Adrenal gland (tissue), 12 donors: ENCODE measurements around the gene BACH2. TPM values are rescaled to one million over a fixed set of nuclear protein-coding genes. Genes with fewer than 3 reads are reported as not detected.

Experiments
- DNase-seq, 7 donors: peaks; one replicate each; pipeline ENCODE4 v3.0.0-alpha.2; 2019 to 2020
- H3K27ac ChIP-seq, 5 donors: fragments of 200-600 bp; sonication (generic) in 4 of 5; 1 replicate in 3 of 5; 2 replicates in 2 of 5; pipeline versions ENCODE4 v1.5.1 to v1.8.0; 2016 to 2020; ENCODE audit warnings: mild to moderate bottlenecking in 1 of 5
- H3K27me3 ChIP-seq: fragments of 200-600 bp; 2 replicates; pipeline ENCODE4 v1.8.0; 2021
- H3K36me3 ChIP-seq, 2 donors: fragments of 200-600 bp; replicated peaks in 1 of 2; 1 replicate in 1 of 2; 2 replicates in 1 of 2; pipeline versions ENCODE4 v1.5.1 to v1.8.0; 2018 to 2022
- H3K4me1 ChIP-seq, 2 donors: fragments of 200-600 bp; replicated peaks in 1 of 2; 1 replicate in 1 of 2; 2 replicates in 1 of 2; pipeline versions ENCODE4 v1.5.1 to v1.8.0; 2018 to 2021
- H3K4me3 ChIP-seq, 4 donors: fragments of 200-600 bp; sonication (generic) in 3 of 4; one replicate each; pipeline ENCODE4 v1.5.1; 2016 to 2018
- H3K9me3 ChIP-seq, 3 donors: fragments of 200-600 bp; sonication (generic) in 1 of 3; replicated peaks in 1 of 3; 1 replicate in 2 of 3; 2 replicates in 1 of 3; pipeline versions ENCODE4 v1.5.1 to v1.8.0; 2016 to 2021
- POLR2A ChIP-seq, 2 donors: fragments of 450-650 bp; IDR thresholded peaks; one replicate each; pipeline ENCODE4 v1.6.1; 2017; ENCODE audit warnings: antibody characterized with exemption in 2 of 2, mild to moderate bottlenecking in 2 of 2, moderate library complexity in 1 of 2
- WGBS, 4 donors: extraction: QIAGEN DNeasy Blood & Tissue Kit in 2 of 4; methylation state at CpG; one replicate each; pipeline versions ENCODE4 v1.1.5 to v1.1.7; 2013 to 2017; 5-methylcytosine and 5-hydroxymethylcytosine counted together
- intact Hi-C, 2 donors: fragments of 100-400 bp; cut with DNase I; formaldehyde crosslinking; loops; one replicate each; pipeline versions ENCODE4 v1.14.1 to v1.15.0; 2022 to 2023
- polyA plus RNA-seq, 3 donors: library from polyadenylated mRNA; stranded (reverse); fragments of 200-250 nt in 2 of 3; fragments of 350-450 nt in 1 of 3; fragmentation: Illumina TruSeq in 1 of 3; extraction: RNeasy Lipid Tissue Mini Kit (QIAGEN cat#74804) in 1 of 3; gene quantifications; one replicate each; pipeline ENCODE4 v1.2.3, GENCODE V29; 2013 to 2014
- total RNA-seq, 9 donors: library from RNA; depleted of rRNA in 4 of 9; stranded (reverse); fragments of >200 nt in 4 of 9; fragments of 120-200 nt in 1 of 9; fragmentation: NEBNext Ultra II Directional in 1 of 9; extraction: Animal tissue kit (Norgen Biotek cat#: 25700) in 1 of 9; gene quantifications; one replicate each; pipeline versions ENCODE4 v1.1.0 to v1.2.4, GENCODE V29; 2013 to 2023
- TF ChIP-seq, protein P1 (sequence below), 6 experiments: fragments of 450-650 bp in 4 of 6; fragments of 200-600 bp in 2 of 6; sonication (generic) in 1 of 6; IDR thresholded peaks; 1 replicate in 5 of 6; 2 replicates in 1 of 6; pipeline versions ENCODE4 v1.5.1 to v1.8.0; 2016 to 2021; ENCODE audit warnings: antibody characterized with exemption in 6 of 6, mild to moderate bottlenecking in 2 of 6, moderate library complexity in 1 of 6
- donor health status: healthy with polysubstance abuse.
- donor health status: Bipolar disorder and iron deficiency.
- donor health status: DM: yes; HTN: yes; CAD: no.
- donor health status: DM: no; HTN: no; CAD: no.
- donor health status: DM: no; HTN: no; CAD: no.
- donor health status: DM: yes; HTN: yes; CAD: no.

Gene BACH2
- total and polyA plus RNA-seq, 12 donors: 0.08 to 2.9 (median 0.83) TPM

DNA sequence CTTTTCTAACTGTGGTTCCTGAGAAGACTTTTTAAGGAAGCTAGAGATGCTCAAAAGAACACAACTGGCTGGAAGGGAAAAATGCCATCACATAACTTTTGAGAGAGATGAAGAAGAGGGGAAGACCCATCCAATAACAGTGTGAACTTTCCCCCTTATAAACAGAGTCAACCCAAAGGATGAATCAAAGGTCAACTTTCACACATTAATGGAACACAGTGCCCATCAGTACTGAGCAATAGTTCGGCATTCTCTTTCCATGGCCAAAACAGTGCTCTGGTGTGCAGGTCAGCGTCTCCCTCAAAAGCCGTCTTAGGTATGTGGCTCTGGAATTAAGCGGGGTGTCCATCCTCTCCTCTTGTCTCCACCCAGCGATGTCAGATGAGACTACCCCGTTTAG, 272.0 kb downstream of the BACH2 start:
- TF ChIP-seq POLR2A (IDR thresholded peaks at IDR 0.05): no peak
- TF ChIP-seq, protein P1, sequence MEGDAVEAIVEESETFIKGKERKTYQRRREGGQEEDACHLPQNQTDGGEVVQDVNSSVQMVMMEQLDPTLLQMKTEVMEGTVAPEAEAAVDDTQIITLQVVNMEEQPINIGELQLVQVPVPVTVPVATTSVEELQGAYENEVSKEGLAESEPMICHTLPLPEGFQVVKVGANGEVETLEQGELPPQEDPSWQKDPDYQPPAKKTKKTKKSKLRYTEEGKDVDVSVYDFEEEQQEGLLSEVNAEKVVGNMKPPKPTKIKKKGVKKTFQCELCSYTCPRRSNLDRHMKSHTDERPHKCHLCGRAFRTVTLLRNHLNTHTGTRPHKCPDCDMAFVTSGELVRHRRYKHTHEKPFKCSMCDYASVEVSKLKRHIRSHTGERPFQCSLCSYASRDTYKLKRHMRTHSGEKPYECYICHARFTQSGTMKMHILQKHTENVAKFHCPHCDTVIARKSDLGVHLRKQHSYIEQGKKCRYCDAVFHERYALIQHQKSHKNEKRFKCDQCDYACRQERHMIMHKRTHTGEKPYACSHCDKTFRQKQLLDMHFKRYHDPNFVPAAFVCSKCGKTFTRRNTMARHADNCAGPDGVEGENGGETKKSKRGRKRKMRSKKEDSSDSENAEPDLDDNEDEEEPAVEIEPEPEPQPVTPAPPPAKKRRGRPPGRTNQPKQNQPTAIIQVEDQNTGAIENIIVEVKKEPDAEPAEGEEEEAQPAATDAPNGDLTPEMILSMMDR (IDR thresholded peaks at IDR 0.05): no peak
- intact Hi-C loops: no loop called here
- Histone ChIP-seq H3K4me3 (no peak overlapping the region), H3K36me3 (no peaks in the 10 kb centered on the region), H3K27ac (no peak overlapping the region), H3K4me1 (no peaks in the 10 kb centered on the region), H3K27me3 (no peaks in the 10 kb centered on the region), H3K9me3 (no peaks in the 10 kb centered on the region)
- no peak for DNase-seq
- WGBS, 4 donors: 95 to 100% (median 96%) methylated on average over 6 of the region's 6 CpGs

DNA sequence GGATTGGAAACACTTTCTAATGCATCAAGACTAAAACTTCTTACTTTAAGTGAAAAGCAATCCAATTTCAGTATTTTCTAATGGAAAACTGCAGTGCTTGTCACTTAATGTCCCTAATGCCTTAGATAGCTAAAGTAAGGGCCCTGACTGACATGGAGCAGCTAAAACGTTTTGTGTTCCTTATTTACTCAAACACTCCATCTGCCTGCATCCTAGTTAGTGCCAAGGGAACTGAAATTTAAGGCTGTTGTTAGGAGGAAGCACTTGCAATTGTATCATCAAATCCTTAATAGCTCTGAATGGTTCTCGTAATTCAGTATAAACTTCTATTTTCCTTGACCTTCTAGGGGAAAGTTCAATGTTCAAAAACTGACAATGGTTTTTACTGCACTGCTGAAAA, 274.9 kb downstream of the BACH2 start:
- Histone ChIP-seq H3K4me1 (no peaks in the 10 kb centered on the region), H3K9me3 (no peaks in the 10 kb centered on the region), H3K27me3 (no peaks in the 10 kb centered on the region), H3K27ac (no peak overlapping the region), H3K36me3 (no peaks in the 10 kb centered on the region), H3K4me3 (no peak overlapping the region)
- 53 to 60% (median 55%) methylated on average over 2 of the region's 2 CpGs for WGBS, 4 donors
- TF ChIP-seq, protein P1 (IDR thresholded peaks at IDR 0.05): no peak
- no peak for TF ChIP-seq POLR2A (IDR thresholded peaks at IDR 0.05)
- DNase-seq: no peak
- intact Hi-C loops: no loop called here

DNA sequence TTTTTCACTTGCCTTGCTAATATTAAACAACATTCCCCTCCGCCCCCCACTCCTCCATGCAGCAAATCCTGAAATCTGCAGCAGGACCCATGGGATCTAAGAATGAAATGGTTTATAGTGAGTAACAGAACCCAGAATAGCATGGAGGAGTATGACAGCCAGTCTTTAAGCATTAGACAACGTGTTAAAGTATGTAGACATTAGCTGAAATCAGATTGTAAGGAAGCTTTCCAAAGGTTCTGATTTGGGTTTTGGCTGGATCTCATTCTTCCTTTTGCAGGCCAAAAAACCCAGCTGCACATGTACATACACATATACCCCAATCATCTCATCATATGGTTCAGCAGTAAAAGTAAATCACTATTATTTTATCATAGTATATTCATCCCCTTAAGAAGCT, 275.9 kb downstream of the BACH2 start:
- no peak for DNase-seq
- Histone ChIP-seq H3K4me1 (no peaks in the 10 kb centered on the region), H3K27ac (no peak overlapping the region), H3K9me3 (no peaks in the 10 kb centered on the region), H3K4me3 (no peak overlapping the region), H3K36me3 (no peaks in the 10 kb centered on the region), H3K27me3 (no peaks in the 10 kb centered on the region)
- intact Hi-C loops: no loop called here
- no peak for TF ChIP-seq POLR2A (IDR thresholded peaks at IDR 0.05)
- TF ChIP-seq, protein P1 (IDR thresholded peaks at IDR 0.05): no peak
- WGBS, 4 donors: 88 to 92% (median 91%) methylated on average over 2 of the region's 2 CpGs

DNA sequence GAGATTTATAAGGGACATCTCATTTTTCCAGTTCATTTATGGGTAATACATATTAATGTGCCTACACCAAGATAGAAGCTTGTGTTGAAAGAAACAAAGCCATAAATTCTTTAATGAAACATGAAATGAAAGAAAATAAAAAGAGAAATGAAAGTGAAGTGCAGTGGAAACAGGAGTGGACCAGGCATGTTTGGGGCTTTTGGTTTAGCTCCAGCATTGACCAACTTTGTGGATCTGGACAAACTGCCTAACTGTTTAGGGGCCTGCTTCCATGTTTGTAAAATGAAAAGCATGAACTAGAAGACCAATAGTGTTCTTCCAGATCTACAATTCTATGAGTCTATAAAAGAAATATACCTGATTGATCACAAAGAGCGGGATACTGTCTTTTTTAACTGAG, 277.4 kb downstream of the BACH2 start:
- no peak overlapping the region for H3K27ac ChIP-seq
- TF ChIP-seq, protein P1 (IDR thresholded peaks at IDR 0.05): no peak
- no peak for TF ChIP-seq POLR2A (IDR thresholded peaks at IDR 0.05)
- 96 to 100% (median 99%) methylated on average over 1 of the region's 1 CpG for WGBS, 4 donors
- H3K4me1 ChIP-seq: no peaks in the 10 kb centered on the region
- no peaks in the 10 kb centered on the region for H3K9me3 ChIP-seq
- no peaks in the 10 kb centered on the region for H3K27me3 ChIP-seq
- H3K36me3 ChIP-seq: no peaks in the 10 kb centered on the region
- H3K4me3 ChIP-seq: no peak overlapping the region
- DNase-seq: no peak
- intact Hi-C loops: no loop called here
